NCI-H446 treated with DMSO at 0.1 percent for 48 hours (cell line): ENCODE measurements around the gene ITGAX.
"Not testable (repeated sequence)": the region's sequence is repeated elsewhere in the genome, so short reads cannot be mapped to it uniquely, and the experiment has no call there.

Experiments used
- DNase-seq: peaks from one replicate; lab custom pipeline; 2025; lab: John Stamatoyannopoulos, UW

Gene ITGAX

GRCh38 chr16:31411024-31411844 is 56.3 kb downstream of the ITGAX start:
- DNase-seq, result no peak

- no peak for DNase-seq
Measured at GRCh38 chr16:31412750-31413149, 57.8 kb downstream of the ITGAX start.

- DNase-seq, result no peak
Measured at GRCh38 chr16:31413381-31413780, 58.4 kb downstream of the ITGAX start.

GRCh38 chr16:31413943-31414342 is 59.0 kb downstream of the ITGAX start:
- DNase-seq, result no peak

- no peak for DNase-seq
Measured at GRCh38 chr16:31414706-31415105, 59.7 kb downstream of the ITGAX start.

- DNase-seq, result no peak
Measured at GRCh38 chr16:31416371-31416770, 61.4 kb downstream of the ITGAX start.

GRCh38 chr16:31417036-31417435 is 62.1 kb downstream of the ITGAX start:
- DNase-seq, result not testable (repeated sequence)

GRCh38 chr16:31417916-31418315 is 62.9 kb downstream of the ITGAX start:
- no peak for DNase-seq

- no peak for DNase-seq
Measured at GRCh38 chr16:31420037-31420436, 65.1 kb downstream of the ITGAX start.

- no peak for DNase-seq
Measured at GRCh38 chr16:31421587-31421986, 66.6 kb downstream of the ITGAX start.

- no peak for DNase-seq
Measured at GRCh38 chr16:31423241-31423640, 68.3 kb downstream of the ITGAX start.

GRCh38 chr16:31423801-31424200 is 68.8 kb downstream of the ITGAX start:
- DNase-seq, result no peak

- DNase-seq, result no peak
Measured at GRCh38 chr16:31427441-31428278, 72.7 kb downstream of the ITGAX start.

- no peak for DNase-seq
Measured at GRCh38 chr16:31428279-31428597, 73.3 kb downstream of the ITGAX start, which contains the start of gene COX6A2. Gene COX6A2, minus strand, starts transcription at chr16:31428360. Its CDS starts 35 bp downstream, at chr16:31428325.

- DNase-seq, result no peak
Measured at GRCh38 chr16:31428638-31429247, 73.8 kb downstream of the ITGAX start.

- DNase-seq, result no peak
Measured at GRCh38 chr16:31429314-31429713, 74.3 kb downstream of the ITGAX start.

- no peak for DNase-seq
Measured at GRCh38 chr16:31429796-31430195, 74.8 kb downstream of the ITGAX start.

GRCh38 chr16:31430380-31431052 is 75.5 kb downstream of the ITGAX start:
- no peak for DNase-seq
